Left ventricle myocardium inferior (tissue), 1 donor: ENCODE data around the gene HTR3A. TPM values are rescaled to one million over a fixed set of nuclear protein-coding genes. Genes with fewer than 3 reads are reported as not detected.

Experiments
- DNase-seq: peaks from one replicate; pipeline ENCODE4 v3.0.0-alpha.2; 2020
- H3K27ac ChIP-seq: fragments of 200-600 bp; replicated peaks from 2 replicates; pipeline ENCODE4 v1.8.0; 2021
- H3K27me3 ChIP-seq: fragments of 200-600 bp; 2 replicates; pipeline ENCODE4 v1.8.0; 2021; ENCODE audit warnings: low read depth
- H3K36me3 ChIP-seq: fragments of 200-600 bp; 2 replicates; pipeline ENCODE4 v1.8.0; 2021
- H3K4me1 ChIP-seq: fragments of 200-600 bp; 2 replicates; pipeline ENCODE4 v1.8.0; 2021
- H3K4me3 ChIP-seq: fragments of 200-600 bp; 2 replicates; pipeline ENCODE4 v1.8.0; 2021; ENCODE audit warnings: mild to moderate bottlenecking, moderate library complexity
- H3K9me3 ChIP-seq: fragments of 200-600 bp; replicated peaks from 2 replicates; pipeline ENCODE4 v1.8.0; 2021
- CTCF ChIP-seq: fragments of 200-600 bp; IDR thresholded peaks from 2 replicates; pipeline ENCODE4 v1.8.0; 2021; ENCODE audit warnings: antibody characterized with exemption, mild to moderate bottlenecking, borderline replicate concordance
- intact Hi-C: fragments of 100-400 bp; cut with micrococcal nuclease; formaldehyde crosslinking; loops from one replicate; pipeline ENCODE4 v1.11.0; 2022
- total RNA-seq: library from RNA; stranded (reverse); fragmentation: NEBNext Ultra II Directional; extraction: Animal tissue kit (Norgen Biotek cat#: 25700); gene quantifications from one replicate; pipeline ENCODE4 v1.2.1, GENCODE V29; 2021
- donor health status: DM: no; HTN: yes; CAD: no; lungs with severe emphysema.

HTR3A gene
- total RNA-seq, 1 donor from 2014 or later = not detected

GRCh38 chr11:114001416-114001815, 26.5 kb downstream of the HTR3A start:
- DNase-seq = no peak
- TF ChIP-seq CTCF = no peak
- H3K36me3 ChIP-seq = no peaks in the 10 kb centered on the region
- H3K4me3 ChIP-seq = no peak overlapping the region
- intact Hi-C loops = no loop called here
- H3K27ac ChIP-seq = no peak overlapping the region
- H3K4me1 ChIP-seq = no peaks in the 10 kb centered on the region
- no peaks in the 10 kb centered on the region for H3K9me3 ChIP-seq
- H3K27me3 ChIP-seq = peaks cover 51% of the 10 kb centered on the region

- Histone ChIP-seq H3K27ac (no peak overlapping the region), H3K27me3 (peaks cover 25% of the 10 kb centered on the region), H3K4me1 (no peaks in the 10 kb centered on the region), H3K4me3 (no peak overlapping the region), H3K9me3 (no peaks in the 10 kb centered on the region), H3K36me3 (no peaks in the 10 kb centered on the region)
- no peak for DNase-seq
- intact Hi-C loops = no loop called here
- TF ChIP-seq CTCF = no peak
Observed at GRCh38 chr11:114008331-114008730, 33.4 kb downstream of the HTR3A start.

- no peak for TF ChIP-seq CTCF
- H3K27me3 ChIP-seq = peaks cover 21% of the 10 kb centered on the region
- no peaks in the 10 kb centered on the region for H3K36me3 ChIP-seq
- H3K4me3 ChIP-seq = no peak overlapping the region
- no peak for DNase-seq
- intact Hi-C loops = no loop called here
- H3K27ac ChIP-seq = no peak overlapping the region
- H3K9me3 ChIP-seq = no peaks in the 10 kb centered on the region
- H3K4me1 ChIP-seq = no peaks in the 10 kb centered on the region
Observed at GRCh38 chr11:114010931-114011330, 36.0 kb downstream of the HTR3A start.

GRCh38 chr11:114011443-114011842, 36.5 kb downstream of the HTR3A start:
- DNase-seq = no peak
- intact Hi-C loops = no loop called here
- Histone ChIP-seq H3K36me3 (no peaks in the 10 kb centered on the region), H3K4me1 (no peaks in the 10 kb centered on the region), H3K4me3 (no peak overlapping the region), H3K27me3 (peaks cover 21% of the 10 kb centered on the region), H3K27ac (no peak overlapping the region), H3K9me3 (no peaks in the 10 kb centered on the region)
- no peak for TF ChIP-seq CTCF

GRCh38 chr11:114015117-114015516, 40.2 kb downstream of the HTR3A start:
- Histone ChIP-seq H3K4me3 (no peak overlapping the region), H3K27me3 (peaks cover 9% of the 10 kb centered on the region), H3K4me1 (peaks cover 4% of the 10 kb centered on the region), H3K9me3 (no peaks in the 10 kb centered on the region), H3K36me3 (no peaks in the 10 kb centered on the region), H3K27ac (no peak overlapping the region)
- intact Hi-C loops = no loop called here
- no peak for DNase-seq
- no peak for TF ChIP-seq CTCF

GRCh38 chr11:114016986-114017385, 42.1 kb downstream of the HTR3A start:
- Histone ChIP-seq H3K4me3 (no peak overlapping the region), H3K36me3 (no peaks in the 10 kb centered on the region), H3K27me3 (peaks cover 9% of the 10 kb centered on the region), H3K9me3 (no peaks in the 10 kb centered on the region), H3K27ac (no peak overlapping the region), H3K4me1 (peaks cover 4% of the 10 kb centered on the region)
- no peak for TF ChIP-seq CTCF
- intact Hi-C loops = no loop called here
- no peak for DNase-seq
